Keratinocyte (primary cell): ENCODE data around the gene AFAP1L2. TPM values are rescaled to one million over a fixed set of nuclear protein-coding genes. Genes with fewer than 3 reads are reported as not detected.

ENCODE experiments used
- DNase-seq: peaks from one replicate; pipeline ENCODE4 v3.0.0-alpha.2; 2011; ENCODE audit warnings: low read depth, missing footprints, low spot score
- FAIRE-seq: peaks from 2 replicates; lab custom pipeline; 2011; peaks lifted over from hg19 to GRCh38; lab: Jason Lieb, UNC
- H2AFZ ChIP-seq: 2 replicates; pipeline ENCODE4 v1.6.0; 2012; ENCODE audit warnings: low read length, control low read depth, inconsistent platforms; ENCODE audit not compliant: control insufficient read depth
- H3K27ac ChIP-seq: 2 replicates; pipeline ENCODE4 v1.5.1; 2011; ENCODE audit warnings: low read length; ENCODE audit not compliant: control insufficient read depth, insufficient read depth
- H3K27me3 ChIP-seq: 3 replicates; pipeline ENCODE4 v1.6.0; 2011; ENCODE audit warnings: low read length; ENCODE audit not compliant: control insufficient read depth, insufficient read depth; ENCODE audit errors: extremely low read depth
- H3K36me3 ChIP-seq, 2 experiments: 2 replicates in 1 of 2; 3 replicates in 1 of 2; pipeline ENCODE4 v1.5.1; 2011; ENCODE audit warnings: low read length in 2 of 2, mild to moderate bottlenecking in 1 of 2; ENCODE audit not compliant: control insufficient read depth in 2 of 2, insufficient read depth in 2 of 2; ENCODE audit errors: extremely low read depth in 1 of 2
- H3K4me1 ChIP-seq: 3 replicates; pipeline ENCODE4 v1.5.1; 2011; ENCODE audit warnings: low read length; ENCODE audit not compliant: control insufficient read depth, insufficient read depth; ENCODE audit errors: extremely low read depth
- H3K4me2 ChIP-seq: 3 replicates; pipeline ENCODE4 v1.6.0; 2011; ENCODE audit warnings: low read depth, low read length; ENCODE audit not compliant: control insufficient read depth, insufficient read depth; ENCODE audit errors: extremely low read depth
- H3K4me3 ChIP-seq, 3 experiments: fragments of 200-600 bp in 1 of 3; sonication (generic) in 1 of 3; 2 replicates in 2 of 3; 3 replicates in 1 of 3; pipeline ENCODE4 v1.5.1; 2011 to 2016; ENCODE audit warnings: low read length in 3 of 3, mild to moderate bottlenecking in 3 of 3, control low read depth in 2 of 3, inconsistent platforms in 1 of 3, low read depth in 1 of 3, mixed read lengths in 1 of 3, mixed run types in 1 of 3, moderate library complexity in 1 of 3; ENCODE audit not compliant: control insufficient read depth in 2 of 3, insufficient read depth in 2 of 3; ENCODE audit errors: extremely low read depth in 1 of 3
- H3K79me2 ChIP-seq: 2 replicates; pipeline ENCODE4 v1.6.0; 2012; ENCODE audit warnings: low read length; ENCODE audit not compliant: control insufficient read depth, insufficient read depth
- H3K9ac ChIP-seq: 3 replicates; pipeline ENCODE4 v1.6.0; 2011; ENCODE audit warnings: low read length; ENCODE audit not compliant: control insufficient read depth, insufficient read depth; ENCODE audit errors: extremely low read depth
- H3K9me1 ChIP-seq: 3 replicates; pipeline ENCODE4 v1.6.0; 2011; ENCODE audit warnings: low read length; ENCODE audit not compliant: control insufficient read depth, insufficient read depth; ENCODE audit errors: extremely low read depth
- H3K9me3 ChIP-seq: 2 replicates; pipeline ENCODE4 v1.5.1; 2012; ENCODE audit warnings: low read depth, low read length; ENCODE audit not compliant: control insufficient read depth
- H4K20me1 ChIP-seq: 3 replicates; pipeline ENCODE4 v1.6.0; 2011; ENCODE audit warnings: low read length; ENCODE audit not compliant: control insufficient read depth, insufficient read depth; ENCODE audit errors: extremely low read depth
- EZH2 ChIP-seq: IDR thresholded peaks from one replicate; pipeline ENCODE4 v1.6.1; 2012; ENCODE audit warnings: inconsistent platforms, mild to moderate bottlenecking, low read length, moderate library complexity
- dilution Hi-C: fragments of 300-500 bp; cut with MboI; formaldehyde crosslinking; loops from one replicate; pipeline ENCODE4 v1.7.0; 2020; ENCODE audit warnings: low sequenced_read_pairs; ENCODE audit not compliant: extremely low pct_ligation_motif_present
- polyA plus RNA-seq, 5 experiments: library from polyadenylated mRNA; depleted of rRNA in 3 of 5; stranded (reverse) in 3 of 5; stranded (forward) in 1 of 5; unstranded in 1 of 5; fragments of >200 nt; gene quantifications; 1 replicate in 1 of 5; 2 replicates in 3 of 5; 3 replicates in 1 of 5; pipeline versions ENCODE4 v1.2.1 to v1.2.3, GENCODE V29; 2011 to 2012; ENCODE audit warnings: missing spikeins in 2 of 5, low read depth in 1 of 5, low replicate concordance in 1 of 5
- TF ChIP-seq, protein P1 (sequence below), 3 experiments: IDR thresholded peaks in 1 of 3; conservative IDR thresholded peaks in 1 of 3; optimal IDR thresholded peaks in 1 of 3; 2 replicates in 2 of 3; 3 replicates in 1 of 3; pipeline versions ENCODE3 to v1.5.1; 2011; ENCODE audit warnings: low read length in 3 of 3, mild to moderate bottlenecking in 3 of 3, moderate library complexity in 2 of 3, control low read depth in 1 of 3, inconsistent platforms in 1 of 3; ENCODE audit not compliant: insufficient read depth in 2 of 3; ENCODE audit errors: extremely low read depth in 1 of 3

AFAP1L2 gene
- polyA plus RNA-seq, 1 donor (not counting 4 experiments of a cell fraction or from before 2014, with no cell fraction given) = 40.4 TPM

DNA sequence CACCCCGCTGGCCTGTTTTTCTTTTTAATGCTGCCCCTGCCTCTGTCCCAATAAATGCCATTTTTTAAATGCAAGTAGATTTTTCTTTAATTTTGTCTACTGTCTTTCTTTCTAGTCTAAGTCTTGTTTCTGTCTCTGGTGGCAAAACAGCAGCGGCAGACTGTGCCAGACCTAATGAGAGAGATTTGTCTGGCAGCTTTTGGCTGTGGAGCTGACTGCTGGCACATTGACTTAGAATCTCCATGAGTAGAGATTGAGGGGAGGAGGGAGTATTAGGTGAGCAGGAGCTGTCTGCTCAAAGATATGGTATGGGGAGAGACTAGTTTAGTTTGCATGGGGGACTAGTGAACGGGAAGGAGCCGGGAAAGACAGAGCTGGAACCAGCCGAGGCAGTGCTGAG lies 152.2 kb downstream of the AFAP1L2 start:
- no peak for TF ChIP-seq EZH2
- TF ChIP-seq, protein P1, sequence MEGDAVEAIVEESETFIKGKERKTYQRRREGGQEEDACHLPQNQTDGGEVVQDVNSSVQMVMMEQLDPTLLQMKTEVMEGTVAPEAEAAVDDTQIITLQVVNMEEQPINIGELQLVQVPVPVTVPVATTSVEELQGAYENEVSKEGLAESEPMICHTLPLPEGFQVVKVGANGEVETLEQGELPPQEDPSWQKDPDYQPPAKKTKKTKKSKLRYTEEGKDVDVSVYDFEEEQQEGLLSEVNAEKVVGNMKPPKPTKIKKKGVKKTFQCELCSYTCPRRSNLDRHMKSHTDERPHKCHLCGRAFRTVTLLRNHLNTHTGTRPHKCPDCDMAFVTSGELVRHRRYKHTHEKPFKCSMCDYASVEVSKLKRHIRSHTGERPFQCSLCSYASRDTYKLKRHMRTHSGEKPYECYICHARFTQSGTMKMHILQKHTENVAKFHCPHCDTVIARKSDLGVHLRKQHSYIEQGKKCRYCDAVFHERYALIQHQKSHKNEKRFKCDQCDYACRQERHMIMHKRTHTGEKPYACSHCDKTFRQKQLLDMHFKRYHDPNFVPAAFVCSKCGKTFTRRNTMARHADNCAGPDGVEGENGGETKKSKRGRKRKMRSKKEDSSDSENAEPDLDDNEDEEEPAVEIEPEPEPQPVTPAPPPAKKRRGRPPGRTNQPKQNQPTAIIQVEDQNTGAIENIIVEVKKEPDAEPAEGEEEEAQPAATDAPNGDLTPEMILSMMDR (optimal IDR thresholded peaks at IDR 0.05 in 1 of 3, IDR thresholded peaks at IDR 0.05 in 1 of 3, conservative IDR thresholded peaks at IDR 0.05 in 1 of 3; ENCODE audit: extremely low read depth in 1 of 3, insufficient read depth in 2 of 3, low read length in 3 of 3) = no peak
- H3K4me2 ChIP-seq = no peak overlapping the region
- dilution Hi-C loops = no loop called here
- H3K4me1 ChIP-seq = peaks cover 6% of the 10 kb centered on the region
- H3K9ac ChIP-seq = no peak overlapping the region
- H3K36me3 ChIP-seq = no peaks in the 10 kb centered on the region
- no peak overlapping the region for H3K4me3 ChIP-seq
- H3K27ac ChIP-seq = no peak overlapping the region
- H4K20me1 ChIP-seq = no peaks in the 10 kb centered on the region
- H3K9me1 ChIP-seq = no peaks in the 10 kb centered on the region
- DNase-seq (no peak), FAIRE-seq (no peak)
- no peaks in the 10 kb centered on the region for H3K79me2 ChIP-seq
- H3K9me3 ChIP-seq = no peaks in the 10 kb centered on the region
- H3K27me3 ChIP-seq = no peaks in the 10 kb centered on the region
- H2AFZ ChIP-seq = no peak overlapping the region

DNA sequence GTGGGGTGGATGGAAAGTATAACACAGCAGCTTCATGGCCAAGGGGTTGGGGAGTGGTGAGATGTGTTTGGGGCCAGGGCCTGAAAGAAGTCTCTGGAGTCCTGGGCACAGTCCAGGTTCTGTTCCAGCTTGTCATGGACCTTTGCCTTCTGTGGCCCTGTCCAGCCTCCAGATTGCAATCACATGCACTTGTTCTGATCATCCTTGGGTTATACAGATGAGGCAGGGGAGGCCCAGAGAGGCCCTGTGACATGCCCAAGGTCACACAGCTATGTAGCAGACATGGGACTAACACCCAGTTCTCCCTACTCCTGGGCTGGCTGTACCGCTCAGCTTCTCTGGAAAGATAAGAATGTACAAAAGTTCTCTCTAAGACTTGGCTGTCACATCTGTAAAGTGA lies 153.6 kb downstream of the AFAP1L2 start:
- no peak overlapping the region for H3K4me3 ChIP-seq

More for the DNA sequence above, 153.6 kb downstream of the AFAP1L2 start:
- H3K36me3 ChIP-seq = no peaks in the 10 kb centered on the region
- peaks cover 19% of the 10 kb centered on the region for H3K4me1 ChIP-seq
- H3K9ac ChIP-seq = no peak overlapping the region
- no peak for FAIRE-seq
- H2AFZ ChIP-seq = no peak overlapping the region
- dilution Hi-C loops = no loop called here
- TF ChIP-seq, protein P1 (optimal IDR thresholded peaks at IDR 0.05 in 1 of 3, IDR thresholded peaks at IDR 0.05 in 1 of 3, conservative IDR thresholded peaks at IDR 0.05 in 1 of 3; ENCODE audit: extremely low read depth in 1 of 3, insufficient read depth in 2 of 3, low read length in 3 of 3) = no peak
- no peak for TF ChIP-seq EZH2
- H3K9me3 ChIP-seq = no peaks in the 10 kb centered on the region
- H3K79me2 ChIP-seq = no peaks in the 10 kb centered on the region
- no peak overlapping the region for H3K27ac ChIP-seq
- no peaks in the 10 kb centered on the region for H4K20me1 ChIP-seq
- H3K4me2 ChIP-seq = no peak overlapping the region
- H3K27me3 ChIP-seq = no peaks in the 10 kb centered on the region
- H3K9me1 ChIP-seq = no peaks in the 10 kb centered on the region
- DNase-seq = no peak
